DND-41 (cell line): Measurements from ENCODE around the gene NFATC3.

Experiments
- ATAC-seq: fragments of 200-7000 bp; cut with Tn5 transposase; 3 replicates; pipeline ENCODE4 v1.9.1; 2021; ENCODE audit warnings: low read depth; ENCODE audit not compliant: insufficient read depth
- DNase-seq: peaks from one replicate; pipeline ENCODE4 v3.0.0-alpha.2; 2020
- H2AFZ ChIP-seq: 2 replicates; pipeline ENCODE4 v1.6.0; 2012; ENCODE audit warnings: low read depth, low read length
- H3K27ac ChIP-seq: 2 replicates; pipeline ENCODE4 v1.5.1; 2012; ENCODE audit warnings: low read length, inconsistent platforms
- H3K27me3 ChIP-seq: fragments of 200-600 bp; sonication (generic); 2 replicates; pipeline ENCODE4 v1.6.0; 2012; ENCODE audit warnings: low read length, mild to moderate bottlenecking, inconsistent platforms; ENCODE audit not compliant: insufficient read depth, poor library complexity
- H3K36me3 ChIP-seq: 2 replicates; pipeline ENCODE4 v1.5.1; 2012; ENCODE audit warnings: low read length, inconsistent platforms; ENCODE audit not compliant: insufficient read depth
- H3K4me1 ChIP-seq: 2 replicates; pipeline ENCODE4 v1.5.1; 2012; ENCODE audit warnings: mild to moderate bottlenecking, low read length; ENCODE audit not compliant: insufficient read depth
- H3K4me2 ChIP-seq: 2 replicates; pipeline ENCODE4 v1.6.0; 2012; ENCODE audit warnings: mild to moderate bottlenecking, moderate library complexity, low read length, inconsistent platforms; ENCODE audit not compliant: insufficient read depth
- H3K4me3 ChIP-seq, 2 experiments: fragments of 200-600 bp in 1 of 2; shearing (Covaris generic) in 1 of 2; 2 replicates each; pipeline ENCODE4 v1.5.1; 2012 to 2016; ENCODE audit warnings: inconsistent platforms in 2 of 2, low read length in 2 of 2, mild to moderate bottlenecking in 2 of 2, low read depth in 1 of 2, moderate library complexity in 1 of 2
- H3K79me2 ChIP-seq: 2 replicates; pipeline ENCODE4 v1.6.0; 2012; ENCODE audit warnings: low read length, inconsistent platforms; ENCODE audit not compliant: insufficient read depth
- H3K9ac ChIP-seq: 2 replicates; pipeline ENCODE4 v1.6.0; 2012; ENCODE audit warnings: low read depth, mild to moderate bottlenecking, inconsistent platforms, low read length, moderate library complexity
- H3K9me3 ChIP-seq: 2 replicates; pipeline ENCODE4 v1.5.1; 2012; ENCODE audit warnings: low read length, moderate library complexity, mild to moderate bottlenecking, inconsistent platforms; ENCODE audit not compliant: insufficient read depth, severe bottlenecking
- H4K20me1 ChIP-seq: 2 replicates; pipeline ENCODE4 v1.6.0; 2012; ENCODE audit warnings: low read length; ENCODE audit not compliant: insufficient read depth
- CTCF ChIP-seq: IDR thresholded peaks from 2 replicates; pipeline ENCODE4 v1.5.1; 2012; ENCODE audit warnings: borderline replicate concordance, low read length, moderate library complexity, mild to moderate bottlenecking; ENCODE audit not compliant: poor library complexity, severe bottlenecking; ENCODE audit errors: extremely low read depth
- EZH2 ChIP-seq: IDR thresholded peaks from 3 replicates; pipeline ENCODE4 v1.6.1; 2012; ENCODE audit warnings: borderline replicate concordance, low read depth, mild to moderate bottlenecking, moderate library complexity, low read length, inconsistent platforms; ENCODE audit not compliant: severe bottlenecking

Gene NFATC3

GRCh38 chr16:68086336-68086841 lies 1.2 kb downstream of the NFATC3 start:
- Histone ChIP-seq H3K79me2 (peaks cover 60% of the 10 kb centered on the region), H3K9me3 (no peaks in the 10 kb centered on the region), H2AFZ (no peak overlapping the region; the same call in 1 of the 2 replicates), H3K4me1 (peaks cover 60% of the 10 kb centered on the region), H3K9ac (peak overlapping the region; percentile 97), H3K27me3 (no peaks in the 10 kb centered on the region), H3K36me3 (no peaks in the 10 kb centered on the region), H4K20me1 (peaks cover 39% of the 10 kb centered on the region; the same call in 1 of the 2 replicates), H3K27ac (peak overlapping the region; percentile 91), H3K4me3 (peak overlapping the region; percentile 98), H3K4me2 (peak overlapping the region; percentile 93)
- ATAC-seq = no peak
- no peak for TF ChIP-seq EZH2
- no peak for DNase-seq

GRCh38 chr16:68086860-68087268 lies 1.7 kb downstream of the NFATC3 start:
- peak overlapping the region; percentile 93 for H3K4me2 ChIP-seq
- H3K79me2 ChIP-seq = peaks cover 64% of the 10 kb centered on the region
- H4K20me1 ChIP-seq = peaks cover 43% of the 10 kb centered on the region; the same call in 1 of the 2 replicates
- H3K9me3 ChIP-seq = no peaks in the 10 kb centered on the region
- TF ChIP-seq EZH2 (no peak), CTCF (no peak)
- peak overlapping the region; percentile 91 for H3K27ac ChIP-seq
- ATAC-seq (no peak), DNase-seq (no peak)
- peak overlapping the region; percentile 98 for H3K4me3 ChIP-seq
- peak overlapping the region; percentile 97 for H3K9ac ChIP-seq
- no peak overlapping the region for H2AFZ ChIP-seq
- H3K36me3 ChIP-seq = no peaks in the 10 kb centered on the region
- peaks cover 64% of the 10 kb centered on the region for H3K4me1 ChIP-seq
- H3K27me3 ChIP-seq = no peaks in the 10 kb centered on the region

GRCh38 chr16:68087688-68088087 lies 2.5 kb downstream of the NFATC3 start:
- H3K79me2 ChIP-seq = peaks cover 73% of the 10 kb centered on the region
- TF ChIP-seq EZH2 (no peak), CTCF (no peak)
- no peak for ATAC-seq
- no peak overlapping the region for H2AFZ ChIP-seq
- H3K9me3 ChIP-seq = no peaks in the 10 kb centered on the region
- H3K4me1 ChIP-seq = peaks cover 65% of the 10 kb centered on the region
- DNase-seq = no peak
- H3K27me3 ChIP-seq = no peaks in the 10 kb centered on the region
- peaks cover 48% of the 10 kb centered on the region; the same call in 1 of the 2 replicates for H4K20me1 ChIP-seq
- H3K9ac ChIP-seq = peak overlapping the region; percentile 97; the same call in 1 of the 2 replicates
- H3K27ac ChIP-seq = no peak overlapping the region
- H3K36me3 ChIP-seq = no peaks in the 10 kb centered on the region
- H3K4me2 ChIP-seq = peak overlapping the region; percentile 93
- H3K4me3 ChIP-seq = peak overlapping the region; percentile 98; a peak in 2 of 4 replicates

- no peak for DNase-seq
- no peak overlapping the region for H3K27ac ChIP-seq
- peaks cover 79% of the 10 kb centered on the region for H3K79me2 ChIP-seq
- no peaks in the 10 kb centered on the region for H3K36me3 ChIP-seq
- H4K20me1 ChIP-seq = peaks cover 55% of the 10 kb centered on the region; the same call in 1 of the 2 replicates
- 0 out of 2 replicates have a peak overlapping the region, but pooled peaks have one; percentile 97 for H3K9ac ChIP-seq
- no peak for ATAC-seq
- H3K4me3 ChIP-seq = peak overlapping the region in 1 of 2 experiments; percentile 98; a peak in 1 of 4 replicates
- peaks cover 65% of the 10 kb centered on the region for H3K4me1 ChIP-seq
- H3K27me3 ChIP-seq = no peaks in the 10 kb centered on the region
- no peak overlapping the region for H2AFZ ChIP-seq
- H3K9me3 ChIP-seq = no peaks in the 10 kb centered on the region
- peak overlapping the region; percentile 93 for H3K4me2 ChIP-seq
- TF ChIP-seq CTCF = no peak
- TF ChIP-seq EZH2 = no peak
Measured at GRCh38 chr16:68088130-68088972, 3.2 kb downstream of the NFATC3 start.
